Measurements from ENCODE around the gene COL12A1. TPM values are rescaled to one million over a fixed set of nuclear protein-coding genes. Genes with fewer than 3 reads are reported as not detected.

The COL12A1 gene
- total and polyA plus RNA-seq, 2 of the 13 experiments (the other 11 are each of a cell fraction or from before 2014, with no cell fraction given), result 0.02 TPM; not detected in 1

- TF ChIP-seq FOXP1 (IDR thresholded peaks at IDR 0.05) (no peak), FOXP1 (CRISPR knock-in tag; IDR thresholded peaks at IDR 0.05) (no peak), KAT8 (CRISPR knock-in tag; IDR thresholded peaks at IDR 0.05) (no peak)
These were observed 62.7 kb downstream of the COL12A1 start (continued) for GRCh38 chr6:75143191-75143590.

DNA sequence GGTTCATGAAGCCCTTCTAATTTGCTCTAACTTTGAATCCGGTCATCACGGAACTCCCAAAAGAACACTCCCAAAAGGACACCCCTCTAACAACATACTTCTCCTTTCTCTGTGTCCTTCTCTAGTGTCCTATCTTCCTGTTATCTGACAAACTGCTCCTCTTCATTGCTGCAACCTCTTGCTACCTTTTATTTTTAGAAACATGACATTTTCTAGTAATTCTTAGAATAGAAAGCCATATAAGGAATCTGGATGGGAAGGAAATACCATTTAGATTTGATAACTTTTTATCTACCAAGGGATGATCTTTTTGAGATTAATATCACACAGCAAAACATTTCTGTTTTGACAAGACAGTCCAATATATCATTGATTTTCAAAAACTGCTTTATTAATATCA, 63.1 kb downstream of the COL12A1 start:
- in situ Hi-C loops (cut with HindIII; ENCODE audit: extremely low pct_ligation_motif_present, low pct_unique_long_range_greater_than_20kb), result no loop called here
- CTCF ChIA-PET (ENCODE audit: low intra/inter-chr PET ratio, low total read pairs), result no interaction called here
- BruUV-seq (replicated peaks), result no TSS peak
- TF ChIP-seq ZNF850 (CRISPR knock-in tag; conservative IDR thresholded peaks at IDR 0.05), result no peak
- no peak for TF ChIP-seq PAF1 (CRISPR knock-in tag; IDR thresholded peaks at IDR 0.05)
- no peak for TF ChIP-seq FOXC1 (CRISPR knock-in tag; IDR thresholded peaks at IDR 0.05; ENCODE audit: borderline replicate concordance)
- no peak for TF ChIP-seq CBX5 (CRISPR knock-in tag; IDR thresholded peaks at IDR 0.05; ENCODE audit: borderline replicate concordance)
- no peak for TF ChIP-seq ZNF326 (CRISPR knock-in tag; IDR thresholded peaks at IDR 0.05; ENCODE audit: borderline replicate concordance)
- TF ChIP-seq MYC (CRISPR knock-in tag; IDR thresholded peaks at IDR 0.05; ENCODE audit: borderline replicate concordance), result no peak
- TF ChIP-seq TAF15 (IDR thresholded peaks at IDR 0.05; ENCODE audit: low read depth, low read length, poor library complexity, severe bottlenecking), result no peak
- TF ChIP-seq, protein P1, sequence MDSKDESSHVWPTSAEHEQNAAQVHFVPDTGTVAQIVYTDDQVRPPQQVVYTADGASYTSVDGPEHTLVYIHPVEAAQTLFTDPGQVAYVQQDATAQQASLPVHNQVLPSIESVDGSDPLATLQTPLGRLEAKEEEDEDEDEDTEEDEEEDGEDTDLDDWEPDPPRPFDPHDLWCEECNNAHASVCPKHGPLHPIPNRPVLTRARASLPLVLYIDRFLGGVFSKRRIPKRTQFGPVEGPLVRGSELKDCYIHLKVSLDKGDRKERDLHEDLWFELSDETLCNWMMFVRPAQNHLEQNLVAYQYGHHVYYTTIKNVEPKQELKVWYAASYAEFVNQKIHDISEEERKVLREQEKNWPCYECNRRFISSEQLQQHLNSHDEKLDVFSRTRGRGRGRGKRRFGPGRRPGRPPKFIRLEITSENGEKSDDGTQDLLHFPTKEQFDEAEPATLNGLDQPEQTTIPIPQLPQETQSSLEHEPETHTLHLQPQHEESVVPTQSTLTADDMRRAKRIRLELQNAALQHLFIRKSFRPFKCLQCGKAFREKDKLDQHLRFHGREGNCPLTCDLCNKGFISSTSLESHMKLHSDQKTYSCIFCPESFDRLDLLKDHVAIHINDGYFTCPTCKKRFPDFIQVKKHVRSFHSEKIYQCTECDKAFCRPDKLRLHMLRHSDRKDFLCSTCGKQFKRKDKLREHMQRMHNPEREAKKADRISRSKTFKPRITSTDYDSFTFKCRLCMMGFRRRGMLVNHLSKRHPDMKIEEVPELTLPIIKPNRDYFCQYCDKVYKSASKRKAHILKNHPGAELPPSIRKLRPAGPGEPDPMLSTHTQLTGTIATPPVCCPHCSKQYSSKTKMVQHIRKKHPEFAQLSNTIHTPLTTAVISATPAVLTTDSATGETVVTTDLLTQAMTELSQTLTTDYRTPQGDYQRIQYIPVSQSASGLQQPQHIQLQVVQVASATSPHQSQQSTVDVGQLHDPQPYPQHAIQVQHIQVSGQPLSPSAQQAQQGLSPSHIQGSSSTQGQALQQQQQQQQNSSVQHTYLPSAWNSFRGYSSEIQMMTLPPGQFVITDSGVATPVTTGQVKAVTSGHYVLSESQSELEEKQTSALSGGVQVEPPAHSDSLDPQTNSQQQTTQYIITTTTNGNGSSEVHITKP (CRISPR knock-in tag; IDR thresholded peaks at IDR 0.05; ENCODE audit: low read depth), result no peak
- TF ChIP-seq MIER3 (CRISPR knock-in tag; IDR thresholded peaks at IDR 0.05; ENCODE audit: borderline replicate concordance), result no peak
- TF ChIP-seq, protein P2, sequence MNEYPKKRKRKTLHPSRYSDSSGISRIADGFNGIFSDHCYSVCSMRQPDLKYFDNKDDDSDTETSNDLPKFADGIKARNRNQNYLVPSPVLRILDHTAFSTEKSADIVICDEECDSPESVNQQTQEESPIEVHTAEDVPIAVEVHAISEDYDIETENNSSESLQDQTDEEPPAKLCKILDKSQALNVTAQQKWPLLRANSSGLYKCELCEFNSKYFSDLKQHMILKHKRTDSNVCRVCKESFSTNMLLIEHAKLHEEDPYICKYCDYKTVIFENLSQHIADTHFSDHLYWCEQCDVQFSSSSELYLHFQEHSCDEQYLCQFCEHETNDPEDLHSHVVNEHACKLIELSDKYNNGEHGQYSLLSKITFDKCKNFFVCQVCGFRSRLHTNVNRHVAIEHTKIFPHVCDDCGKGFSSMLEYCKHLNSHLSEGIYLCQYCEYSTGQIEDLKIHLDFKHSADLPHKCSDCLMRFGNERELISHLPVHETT (CRISPR knock-in tag; conservative IDR thresholded peaks at IDR 0.05), result no peak
- no peak for TF ChIP-seq ZNF354B (CRISPR knock-in tag; IDR thresholded peaks at IDR 0.05)
- no peak for TF ChIP-seq ZZZ3 (CRISPR knock-in tag; IDR thresholded peaks at IDR 0.05; ENCODE audit: borderline replicate concordance)

More for the DNA sequence above, 63.1 kb downstream of the COL12A1 start:
- POLR2A ChIA-PET, result no interaction called here
- Histone ChIP-seq H3K36me3 (replicated peaks in 1 of 2; ENCODE audit: control insufficient read depth in 1 of 2, insufficient read depth in 2 of 2, low read length in 2 of 2) (no peaks in the 10 kb centered on the region), H3K9me3 (ENCODE audit: low read length) (no peaks in the 10 kb centered on the region), H3K4me2 (ENCODE audit: low read depth, low read length) (no peak overlapping the region), H2AFZ (ENCODE audit: low read length) (no peak overlapping the region), H3K4me1 (ENCODE audit: insufficient read depth, low read length) (no peaks in the 10 kb centered on the region), H3K79me2 (ENCODE audit: insufficient read depth, low read length) (no peaks in the 10 kb centered on the region), H3K9ac (ENCODE audit: insufficient read depth, low read depth, low read length) (no peak overlapping the region), H3K27me3 (ENCODE audit: control insufficient read depth in 1 of 2, insufficient read depth in 2 of 2, low read length in 2 of 2) (no peaks in the 10 kb centered on the region; a peak in 1 of 5 replicates), H3K4me3 (replicated peaks in 1 of 3; ENCODE audit: insufficient read depth in 1 of 3, low read depth in 2 of 3, low read length in 3 of 3) (no peak overlapping the region), H3K27ac (ENCODE audit: extremely low read length, insufficient read depth, low read length) (no peak overlapping the region), H4K20me1 (ENCODE audit: insufficient read depth, low read length) (no peaks in the 10 kb centered on the region)
- 7% methylated on average over 2 of the region's 2 CpGs for WGBS (ENCODE audit: low lambda C conversion rate)
- DNase-seq (ENCODE audit: low spot score), result no peak
- FAIRE-seq, result no peak
- intact Hi-C loops (cut with micrococcal nuclease; ENCODE audit: unreplicated experiment), result no loop called here
- no peak for ATAC-seq
